ENCODE measurements around the gene PEF1. TPM values are rescaled to one million over a fixed set of nuclear protein-coding genes. Genes with fewer than 3 reads are reported as not detected.

Gene PEF1
- total RNA-seq, 4 donors from 2014 or later: 71.3 to 109 (median 88.7) TPM

DNA sequence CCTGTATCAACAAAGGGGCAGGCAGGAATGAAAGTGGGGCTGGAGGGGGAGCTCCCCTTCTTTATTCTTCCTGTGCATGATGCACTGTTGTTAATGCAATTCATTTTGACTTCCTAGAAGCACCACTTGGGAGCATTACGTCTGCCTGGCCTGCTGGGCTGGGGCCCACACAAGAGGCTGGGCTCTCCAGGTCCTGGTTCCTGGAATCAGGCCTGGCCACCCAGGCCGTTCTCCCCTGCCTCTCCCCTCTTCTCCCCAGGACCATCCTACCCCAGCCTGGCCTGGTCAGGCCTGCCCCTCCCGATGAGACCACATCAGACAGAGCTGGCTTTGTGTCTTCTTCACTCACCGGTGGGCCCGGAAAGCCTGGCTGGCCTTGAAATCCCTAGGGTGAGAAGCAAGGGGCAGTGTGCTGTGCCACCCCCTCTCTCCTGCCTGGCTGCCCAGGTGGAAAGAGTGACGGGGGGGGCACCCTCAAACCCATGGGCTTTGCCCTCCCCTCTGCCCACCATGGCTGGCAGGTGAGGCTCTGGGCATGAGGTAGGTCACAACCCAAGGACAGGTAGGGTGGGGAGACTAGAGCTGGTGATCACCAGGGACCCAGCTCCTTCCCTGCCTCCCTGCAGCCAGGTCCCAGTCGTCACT is 20.7 kb upstream of the PEF1 start:
- H3K27me3 ChIP-seq: no peaks in the 10 kb centered on the region
- H3K36me3 ChIP-seq: peaks cover 0 to 45% of the 10 kb centered on the region in 2 donors
- TF ChIP-seq EP300 (IDR thresholded peaks at IDR 0.05) (no peak), POLR2AphosphoS5 (IDR thresholded peaks at IDR 0.05) (no peak), POLR2A (IDR thresholded peaks at IDR 0.05) (no peak)
- TF ChIP-seq, protein P1, sequence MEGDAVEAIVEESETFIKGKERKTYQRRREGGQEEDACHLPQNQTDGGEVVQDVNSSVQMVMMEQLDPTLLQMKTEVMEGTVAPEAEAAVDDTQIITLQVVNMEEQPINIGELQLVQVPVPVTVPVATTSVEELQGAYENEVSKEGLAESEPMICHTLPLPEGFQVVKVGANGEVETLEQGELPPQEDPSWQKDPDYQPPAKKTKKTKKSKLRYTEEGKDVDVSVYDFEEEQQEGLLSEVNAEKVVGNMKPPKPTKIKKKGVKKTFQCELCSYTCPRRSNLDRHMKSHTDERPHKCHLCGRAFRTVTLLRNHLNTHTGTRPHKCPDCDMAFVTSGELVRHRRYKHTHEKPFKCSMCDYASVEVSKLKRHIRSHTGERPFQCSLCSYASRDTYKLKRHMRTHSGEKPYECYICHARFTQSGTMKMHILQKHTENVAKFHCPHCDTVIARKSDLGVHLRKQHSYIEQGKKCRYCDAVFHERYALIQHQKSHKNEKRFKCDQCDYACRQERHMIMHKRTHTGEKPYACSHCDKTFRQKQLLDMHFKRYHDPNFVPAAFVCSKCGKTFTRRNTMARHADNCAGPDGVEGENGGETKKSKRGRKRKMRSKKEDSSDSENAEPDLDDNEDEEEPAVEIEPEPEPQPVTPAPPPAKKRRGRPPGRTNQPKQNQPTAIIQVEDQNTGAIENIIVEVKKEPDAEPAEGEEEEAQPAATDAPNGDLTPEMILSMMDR (IDR thresholded peaks at IDR 0.05): no peak
- H3K27ac ChIP-seq: peak overlapping the region in 3 of 4 donors; percentile 51 to 57 (median 57)
- no peak for ATAC-seq
- H3K4me3 ChIP-seq: no peak overlapping the region
- no peaks in the 10 kb centered on the region for H3K9me3 ChIP-seq
- peaks cover 0 to 69% (median 25%) of the 10 kb centered on the region in 3 donors for H3K4me1 ChIP-seq
- WGBS, 2 donors (ENCODE audit: low coverage in 1 of 2): 61 to 83% methylated on average over 2 to 4 of the region's 7 CpGs

DNA sequence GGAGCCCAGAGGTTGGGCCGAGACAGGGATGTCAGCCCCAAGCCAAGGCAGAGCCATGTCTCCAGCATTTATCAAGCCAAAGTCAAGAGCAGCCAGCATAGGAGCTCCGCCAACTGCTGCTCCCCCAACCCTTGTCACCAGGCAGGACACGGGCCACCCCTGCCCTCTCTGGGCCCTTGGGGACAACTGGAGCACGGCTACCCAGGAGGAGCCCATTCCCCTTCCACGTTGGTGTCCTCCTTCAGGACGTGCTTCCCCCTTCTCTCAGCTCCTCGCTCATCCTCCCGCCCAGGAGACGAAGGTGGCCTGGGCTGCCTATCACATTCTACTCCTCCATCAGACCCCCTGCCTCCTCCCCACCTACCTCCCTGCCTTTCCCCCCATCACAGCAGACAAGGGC is 19.9 kb upstream of the PEF1 start:
- H3K9me3 ChIP-seq: no peaks in the 10 kb centered on the region
- H3K4me3 ChIP-seq: no peak overlapping the region
- no peaks in the 10 kb centered on the region for H3K27me3 ChIP-seq
- no peak for ATAC-seq
- H3K4me1 ChIP-seq: peaks cover 0 to 61% (median 18%) of the 10 kb centered on the region in 3 donors
- TF ChIP-seq POLR2AphosphoS5 (IDR thresholded peaks at IDR 0.05) (no peak), EP300 (IDR thresholded peaks at IDR 0.05) (no peak), POLR2A (IDR thresholded peaks at IDR 0.05) (no peak)
- TF ChIP-seq, protein P1 (IDR thresholded peaks at IDR 0.05): no peak
- peaks cover 0 to 52% of the 10 kb centered on the region in 2 donors for H3K36me3 ChIP-seq
- 80 to 100% methylated on average over 1 to 4 of the region's 9 CpGs for WGBS, 2 donors (ENCODE audit: low coverage in 1 of 2)
- H3K27ac ChIP-seq: peak overlapping the region in 1 of 4 donors; percentile 3

DNA sequence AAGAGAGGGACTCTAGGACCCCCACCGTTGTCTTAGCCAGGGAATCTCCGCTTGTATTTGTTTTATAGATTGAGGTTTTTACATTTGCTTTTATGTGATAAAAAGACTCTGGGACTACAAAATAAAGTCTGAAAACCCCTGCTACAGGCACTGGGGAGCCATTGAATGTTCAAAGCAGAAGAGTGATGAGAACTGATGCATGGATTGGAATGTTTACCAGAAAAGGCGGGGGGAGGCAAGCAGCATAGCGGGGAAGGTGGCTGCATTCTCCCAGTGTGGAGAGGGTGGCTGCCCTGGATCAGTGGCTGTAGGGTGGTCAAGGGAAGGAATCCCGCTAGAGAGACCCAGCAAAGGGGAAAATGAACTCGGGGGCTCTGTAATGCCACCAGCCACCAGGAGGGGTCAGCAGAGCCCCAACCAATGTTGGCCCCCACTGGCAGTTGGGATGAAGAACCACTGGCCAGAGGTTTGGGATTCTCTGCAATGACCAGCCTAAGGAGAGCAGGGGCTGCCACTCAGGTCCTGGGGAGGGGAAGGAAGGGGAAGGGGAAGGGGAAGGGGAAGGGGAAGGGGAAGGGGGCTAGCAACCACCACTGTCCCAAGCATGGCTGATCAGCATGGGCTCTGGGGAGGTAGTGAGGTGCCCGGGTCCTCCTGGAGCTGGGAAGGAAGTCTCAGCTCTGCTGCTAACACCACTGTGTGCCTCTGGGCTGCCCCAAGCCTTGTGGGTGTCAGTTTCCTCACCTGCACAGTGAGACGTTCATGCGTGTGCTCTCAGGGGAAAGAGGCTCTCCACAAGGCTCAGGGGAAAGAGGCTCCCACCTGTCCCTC is 19.2 kb upstream of the PEF1 start:
- 27 to 44% methylated on average over 3 to 7 of the region's 9 CpGs for WGBS, 2 donors (ENCODE audit: low coverage in 1 of 2)
- Histone ChIP-seq H3K4me1 (peaks cover 0 to 54% (median 14%) of the 10 kb centered on the region in 3 donors), H3K27ac (peak overlapping the region in 1 of 4 donors; percentile 3), H3K4me3 (no peak overlapping the region), H3K27me3 (no peaks in the 10 kb centered on the region), H3K9me3 (no peaks in the 10 kb centered on the region), H3K36me3 (peaks cover 0 to 59% of the 10 kb centered on the region in 2 donors)
- TF ChIP-seq, protein P1 (IDR thresholded peaks at IDR 0.05): peak in 3 of 4 experiments; percentile 95 to 99 (median 97)
- no peak for TF ChIP-seq EP300 (IDR thresholded peaks at IDR 0.05)
- TF ChIP-seq POLR2A (IDR thresholded peaks at IDR 0.05): no peak
- ATAC-seq: peak; percentile 63

DNA sequence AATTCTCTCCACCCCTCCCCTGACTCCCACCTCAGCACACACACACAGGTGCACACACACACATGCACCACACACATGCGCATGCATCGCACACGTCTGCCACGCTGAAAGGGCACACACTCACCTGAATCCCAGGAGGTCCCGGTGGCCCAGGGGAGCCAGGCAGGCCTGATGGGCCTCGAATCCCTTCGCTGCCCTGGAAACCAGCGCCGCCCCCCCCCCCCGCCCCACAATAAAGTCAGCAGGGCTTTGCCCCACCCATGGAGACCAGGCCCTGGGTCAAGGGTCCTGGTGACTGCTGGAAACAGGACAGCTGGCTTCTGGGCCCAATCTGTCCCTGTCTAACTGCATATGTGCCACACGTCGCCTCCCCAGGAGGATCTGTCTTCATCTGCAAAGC is 17.8 kb upstream of the PEF1 start:
- Histone ChIP-seq H3K4me3 (no peak overlapping the region), H3K9me3 (no peaks in the 10 kb centered on the region), H3K36me3 (peaks cover 0 to 72% of the 10 kb centered on the region in 2 donors), H3K4me1 (peaks cover 0 to 40% (median 14%) of the 10 kb centered on the region in 3 donors), H3K27ac (no peak overlapping the region), H3K27me3 (no peaks in the 10 kb centered on the region)
- no peak for ATAC-seq
- TF ChIP-seq EP300 (IDR thresholded peaks at IDR 0.05) (no peak), POLR2AphosphoS5 (IDR thresholded peaks at IDR 0.05) (no peak), POLR2A (IDR thresholded peaks at IDR 0.05) (no peak)
- TF ChIP-seq, protein P1 (IDR thresholded peaks at IDR 0.05): no peak
- WGBS, 2 donors (ENCODE audit: low coverage in 1 of 2): no CpG with 5 or more reads among the region's 12 CpGs

All from gastroesophageal sphincter (tissue), 4 donors.